Measurements from ENCODE around the gene MUC5AC. TPM values are rescaled to one million over a fixed set of nuclear protein-coding genes. Genes with fewer than 3 reads are reported as not detected.

MUC5AC gene
- total RNA-seq, 2 experiments from 2014 or later = not detected

GRCh38 chr11:1129143-1129610 lies 28.6 kb upstream of the MUC5AC start:
- peaks cover 11% of the 10 kb centered on the region for H3K9me3 Mint-ChIP-seq
- H3K27ac Mint-ChIP-seq = no peak overlapping the region
- H3K27me3 Mint-ChIP-seq = peaks cover 7% of the 10 kb centered on the region
- intact Hi-C loops (cut with micrococcal nuclease) = no loop called here
- H3K36me3 Mint-ChIP-seq (ENCODE audit: low read depth) = no peaks in the 10 kb centered on the region
- POLR2A ChIA-PET = no interaction called here
- CTCF ChIA-PET = no interaction called here
- H3K4me3 Mint-ChIP-seq = no peak overlapping the region
- ATAC-seq = no peak
- DNase-seq = no peak
- TF ChIP-seq CTCF (IDR thresholded peaks at IDR 0.05) = no peak
- no peaks in the 10 kb centered on the region for H3K4me1 Mint-ChIP-seq (ENCODE audit: low read depth)

DNA sequence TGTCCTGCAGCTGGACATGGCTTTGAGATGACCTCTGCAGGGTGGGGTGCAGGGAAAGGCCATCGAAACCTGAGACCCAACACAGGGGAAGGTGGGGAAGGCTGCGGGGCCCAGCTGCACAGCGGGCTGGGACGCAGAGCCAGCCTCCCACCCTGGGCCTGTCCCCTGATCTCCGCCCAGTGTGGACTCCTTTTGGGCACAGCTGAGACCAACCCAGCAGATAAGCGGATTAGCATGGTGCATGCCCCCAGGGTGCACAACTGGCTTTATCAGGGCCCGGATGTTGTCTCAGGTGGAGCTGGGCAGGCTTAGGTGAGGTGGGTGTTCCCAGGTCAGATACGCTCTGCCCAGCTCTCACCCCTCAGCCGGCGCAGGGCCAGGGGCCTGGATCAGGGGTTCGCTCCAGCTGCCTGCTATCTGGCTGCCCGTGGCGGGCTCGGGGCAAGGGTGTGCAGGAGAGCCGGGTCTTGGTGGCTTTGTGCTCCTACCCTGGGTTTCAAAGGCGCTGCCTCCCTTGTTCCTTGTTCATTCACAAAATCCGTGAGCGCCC lies 28.1 kb upstream of the MUC5AC start:
- intact Hi-C loops (cut with micrococcal nuclease) = no loop called here
- ATAC-seq = no peak
- no peak for TF ChIP-seq CTCF (IDR thresholded peaks at IDR 0.05)
- Mint-ChIP-seq H3K36me3 (ENCODE audit: low read depth) (no peaks in the 10 kb centered on the region), H3K4me3 (no peak overlapping the region), H3K27ac (no peak overlapping the region), H3K4me1 (ENCODE audit: low read depth) (no peaks in the 10 kb centered on the region), H3K27me3 (peaks cover 9% of the 10 kb centered on the region), H3K9me3 (peaks cover 13% of the 10 kb centered on the region)
- DNase-seq = no peak
- ChIA-PET CTCF (no interaction called here), POLR2A (no interaction called here)

- no peak for DNase-seq
- CTCF ChIA-PET = interaction anchor here (1.0 kb wide), 1 partner anchor 16 kb away, joined by 3 read pairs; no protein-coding TSS in a partner anchor
- POLR2A ChIA-PET = interaction anchor here (0.6 kb wide), 1 partner anchor 979 kb away, joined by 5 read pairs; no protein-coding TSS in a partner anchor
- H3K27ac Mint-ChIP-seq = no peak overlapping the region
- no peaks in the 10 kb centered on the region for H3K36me3 Mint-ChIP-seq (ENCODE audit: low read depth)
- no peak overlapping the region for H3K4me3 Mint-ChIP-seq
- no peak for ATAC-seq
- intact Hi-C loops (cut with micrococcal nuclease) = no loop called here
- H3K9me3 Mint-ChIP-seq = peaks cover 18% of the 10 kb centered on the region
- TF ChIP-seq CTCF (IDR thresholded peaks at IDR 0.05) = no peak
- H3K27me3 Mint-ChIP-seq = peaks cover 9% of the 10 kb centered on the region
- H3K4me1 Mint-ChIP-seq (ENCODE audit: low read depth) = no peaks in the 10 kb centered on the region
Measured at GRCh38 chr11:1130276-1131032, 27.3 kb upstream of the MUC5AC start.

DNA sequence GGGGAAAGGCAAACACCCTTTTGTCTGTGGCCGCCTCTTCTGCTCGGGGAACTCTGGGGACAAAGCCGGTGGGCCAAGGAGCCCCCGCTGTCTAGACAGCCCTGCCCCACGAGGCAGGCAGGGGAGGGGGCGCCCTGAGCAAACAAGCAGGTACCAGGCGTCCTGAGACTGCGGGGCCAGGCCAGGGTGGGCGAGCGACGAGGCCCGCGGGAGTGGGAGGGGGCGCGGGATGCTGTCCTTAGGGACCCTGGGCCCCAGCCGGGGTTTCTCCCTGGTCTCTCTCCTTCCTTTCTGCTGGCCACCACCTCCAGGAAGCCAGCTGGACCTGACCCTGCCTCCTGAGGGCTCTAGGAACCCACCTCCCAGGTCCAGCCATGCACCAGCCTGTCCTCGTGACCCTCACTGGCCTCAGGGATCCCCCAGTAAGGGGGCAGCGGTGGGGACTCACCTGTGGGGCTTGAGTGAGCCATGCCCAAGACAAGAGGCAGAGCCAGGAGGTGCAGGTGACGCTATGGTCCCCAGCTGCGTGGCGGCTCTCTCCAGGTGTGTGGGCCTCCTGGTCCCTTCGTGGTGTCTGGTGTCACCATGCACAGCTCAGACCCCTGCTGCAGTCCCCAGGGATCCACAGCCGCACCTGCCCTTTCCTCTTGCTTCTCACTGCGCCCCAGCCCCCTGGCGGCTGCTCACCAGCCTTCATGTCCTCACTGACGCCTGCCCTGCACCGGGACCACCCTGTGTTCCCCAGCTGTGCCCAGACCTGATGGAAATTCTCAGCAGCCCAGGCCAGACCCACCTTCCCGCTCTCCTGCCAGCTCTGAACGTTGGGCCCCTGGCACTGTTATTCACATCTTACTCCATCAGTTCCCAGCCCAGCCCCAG lies 26.5 kb upstream of the MUC5AC start:
- H3K4me1 Mint-ChIP-seq (ENCODE audit: low read depth) = no peaks in the 10 kb centered on the region
- intact Hi-C loops (cut with micrococcal nuclease) = no loop called here
- peaks cover 18% of the 10 kb centered on the region for H3K9me3 Mint-ChIP-seq
- ChIA-PET POLR2A (interaction anchor here (0.6 kb wide), 1 partner anchor 978 kb away, joined by 5 read pairs; no protein-coding TSS in a partner anchor), CTCF (interaction anchor here (1.0 kb wide), 1 partner anchor 17 kb away, joined by 3 read pairs; no protein-coding TSS in a partner anchor)
- H3K36me3 Mint-ChIP-seq (ENCODE audit: low read depth) = no peaks in the 10 kb centered on the region
- no peak for DNase-seq
- no peak overlapping the region for H3K27ac Mint-ChIP-seq
- no peak for ATAC-seq
- TF ChIP-seq CTCF (IDR thresholded peaks at IDR 0.05) = no peak
- H3K27me3 Mint-ChIP-seq = peaks cover 9% of the 10 kb centered on the region
- no peak overlapping the region for H3K4me3 Mint-ChIP-seq

All from activated CD8-positive, alpha-beta T cell treated with anti-CD3 and anti-CD28 coated beads for 36 hours (primary cell).